Lower leg skin (tissue), 3 donors: ENCODE measurements around the gene VAV2.

Experiments
- CTCF ChIP-seq, 3 donors: fragments of 450-650 bp; IDR thresholded peaks; one replicate each; pipeline ENCODE4 v1.5.1; 2016; ENCODE audit warnings: antibody characterized with exemption in 3 of 3, mild to moderate bottlenecking in 3 of 3, moderate library complexity in 2 of 3
- POLR2A ChIP-seq, 2 donors: fragments of 450-650 bp; IDR thresholded peaks; one replicate each; pipeline ENCODE4 v1.6.1; 2016 to 2017; ENCODE audit warnings: antibody characterized with exemption in 2 of 2, mild to moderate bottlenecking in 1 of 2, moderate library complexity in 1 of 2

DNA sequence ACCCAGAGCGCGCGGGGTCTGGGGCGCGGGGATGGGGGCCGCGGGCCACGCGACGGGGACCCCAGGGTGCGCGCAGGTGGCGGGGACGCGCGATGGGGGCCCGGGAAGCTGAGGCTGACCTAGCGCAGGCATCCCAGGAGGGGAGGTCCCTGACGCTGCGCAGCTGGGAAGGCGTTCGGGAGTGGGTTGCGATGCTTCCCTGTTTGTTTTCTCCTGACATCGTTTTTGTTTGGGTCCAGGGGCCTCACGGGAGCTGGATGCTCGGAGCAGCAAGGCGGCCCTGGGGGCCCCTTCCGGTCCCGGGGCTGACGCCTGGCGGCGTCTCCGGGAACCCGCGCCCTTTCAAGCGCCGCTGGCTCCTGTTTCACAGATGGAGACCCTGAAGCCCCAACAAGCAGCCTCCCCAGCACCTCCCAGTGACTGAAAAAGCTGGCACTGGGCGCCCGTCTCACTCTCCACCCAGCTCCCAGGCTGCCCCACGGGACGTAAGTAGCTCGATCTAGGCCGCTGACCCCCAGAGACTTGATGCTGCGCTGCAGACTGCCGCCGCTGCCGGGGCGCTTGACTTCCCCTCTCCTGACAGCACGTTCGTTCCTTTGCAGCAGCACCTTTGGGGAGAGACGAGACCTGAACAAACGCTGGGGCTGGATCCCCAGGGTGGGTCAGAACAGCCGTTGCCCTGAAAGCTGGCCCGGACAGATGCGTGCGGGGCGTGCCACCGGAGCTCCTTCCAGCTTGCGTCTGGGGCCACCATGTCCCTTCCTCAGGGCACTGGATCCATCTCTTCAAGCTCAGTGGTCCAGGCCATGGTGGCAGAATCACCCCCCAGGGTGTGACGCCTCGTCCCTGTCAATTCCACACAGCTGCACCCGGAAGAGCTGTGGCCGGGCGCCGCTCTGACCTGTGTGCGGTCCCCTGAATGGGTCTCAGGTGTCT is 33.8 kb upstream of the VAV2 start:
- TF ChIP-seq CTCF (IDR thresholded peaks at IDR 0.05) (no peak), POLR2A (IDR thresholded peaks at IDR 0.05) (no peak)
